22Rv1 (cell line): ENCODE data around the gene ZNF283.
"Not testable (repeated sequence)": the region's sequence is repeated elsewhere in the genome, so short reads cannot be mapped to it uniquely, and the experiment has no call there.

Experiments used
- H3K27ac ChIP-seq: fragments of 450-650 bp; 2 replicates; pipeline ENCODE4 v1.5.1; 2017
- CTCF ChIP-seq: fragments of 450-650 bp; IDR thresholded peaks from 2 replicates; pipeline ENCODE4 v1.5.1; 2017; ENCODE audit warnings: mild to moderate bottlenecking
- ZFX ChIP-seq: fragments of 450-650 bp; IDR thresholded peaks from 2 replicates; pipeline ENCODE4 v1.6.1; 2017; ENCODE audit warnings: antibody characterized with exemption, borderline replicate concordance

The ZNF283 gene

GRCh38 chr19:43814663-43815352 lies 12.3 kb upstream of the ZNF283 start:
- TF ChIP-seq CTCF (no peak), ZFX (no peak)
- no peak overlapping the region for H3K27ac ChIP-seq

GRCh38 chr19:43817454-43817853 lies 9.7 kb upstream of the ZNF283 start:
- H3K27ac ChIP-seq, result not testable (repeated sequence)

- TF ChIP-seq CTCF (no peak), ZFX (no peak)
- H3K27ac ChIP-seq, result no peak overlapping the region
Measured at GRCh38 chr19:43818500-43818899, 8.6 kb upstream of the ZNF283 start.

GRCh38 chr19:43820098-43820883 lies 6.8 kb upstream of the ZNF283 start:
- TF ChIP-seq CTCF (no peak), ZFX (no peak)
- no peak overlapping the region for H3K27ac ChIP-seq

GRCh38 chr19:43820884-43821215 lies 6.3 kb upstream of the ZNF283 start:
- H3K27ac ChIP-seq, result no peak overlapping the region
- TF ChIP-seq ZFX (no peak), CTCF (no peak)

- not testable (repeated sequence) for H3K27ac ChIP-seq
Measured at GRCh38 chr19:43823856-43824255, 3.3 kb upstream of the ZNF283 start.

GRCh38 chr19:43824572-43824971 lies 2.5 kb upstream of the ZNF283 start:
- not testable (repeated sequence) for H3K27ac ChIP-seq

- H3K27ac ChIP-seq, result no peak overlapping the region
- TF ChIP-seq ZFX (no peak), CTCF (no peak)
Measured at GRCh38 chr19:43839139-43839538, 12.0 kb downstream of the ZNF283 start.

GRCh38 chr19:43842007-43842406 lies 14.9 kb downstream of the ZNF283 start:
- TF ChIP-seq CTCF (no peak), ZFX (no peak)
- H3K27ac ChIP-seq, result no peak overlapping the region
